ENCODE measurements around the gene OSMR. TPM values are rescaled to one million over a fixed set of nuclear protein-coding genes. Genes with fewer than 3 reads are reported as not detected.

OSMR gene
- total RNA-seq, 6 donors from 2014 or later, result 52.9 to 123 (median 72.2) TPM

GRCh38 chr5:38931731-38932130, 85.9 kb downstream of the OSMR start:
- WGBS, 2 donors, result 74 to 80% methylated on average over 4 of the region's 4 CpGs
- no peaks in the 10 kb centered on the region for H3K4me1 ChIP-seq

DNA sequence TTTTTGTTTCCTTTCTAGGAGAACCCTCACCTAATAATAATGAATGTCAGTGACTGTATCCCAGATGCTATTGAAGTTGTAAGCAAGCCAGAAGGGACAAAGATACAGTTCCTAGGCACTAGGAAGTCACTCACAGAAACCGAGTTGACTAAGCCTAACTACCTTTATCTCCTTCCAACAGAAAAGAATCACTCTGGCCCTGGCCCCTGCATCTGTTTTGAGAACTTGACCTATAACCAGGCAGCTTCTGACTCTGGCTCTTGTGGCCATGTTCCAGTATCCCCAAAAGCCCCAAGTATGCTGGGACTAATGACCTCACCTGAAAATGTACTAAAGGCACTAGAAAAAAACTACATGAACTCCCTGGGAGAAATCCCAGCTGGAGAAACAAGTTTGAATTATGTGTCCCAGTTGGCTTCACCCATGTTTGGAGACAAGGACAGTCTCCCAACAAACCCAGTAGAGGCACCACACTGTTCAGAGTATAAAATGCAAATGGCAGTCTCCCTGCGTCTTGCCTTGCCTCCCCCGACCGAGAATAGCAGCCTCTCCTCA, 87.1 kb downstream of the OSMR start:
- Histone ChIP-seq H3K9me3 (no peaks in the 10 kb centered on the region), H3K4me1 (no peaks in the 10 kb centered on the region), H3K27ac (no peak overlapping the region), H3K27me3 (no peaks in the 10 kb centered on the region), H3K4me3 (no peak overlapping the region), H3K36me3 (peaks cover 14 to 85% (median 34%) of the 10 kb centered on the region in 4 donors)
- ATAC-seq (ENCODE audit: low FRiP score in 2 of 2) (no peak), DNase-seq (no peak)
- 86 to 90% methylated on average over 4 of the region's 4 CpGs for WGBS, 2 donors
- TF ChIP-seq POLR2A (IDR thresholded peaks at IDR 0.05) (no peak), POLR2AphosphoS5 (IDR thresholded peaks at IDR 0.05) (no peak), EP300 (IDR thresholded peaks at IDR 0.05) (no peak)
- TF ChIP-seq, protein P1, sequence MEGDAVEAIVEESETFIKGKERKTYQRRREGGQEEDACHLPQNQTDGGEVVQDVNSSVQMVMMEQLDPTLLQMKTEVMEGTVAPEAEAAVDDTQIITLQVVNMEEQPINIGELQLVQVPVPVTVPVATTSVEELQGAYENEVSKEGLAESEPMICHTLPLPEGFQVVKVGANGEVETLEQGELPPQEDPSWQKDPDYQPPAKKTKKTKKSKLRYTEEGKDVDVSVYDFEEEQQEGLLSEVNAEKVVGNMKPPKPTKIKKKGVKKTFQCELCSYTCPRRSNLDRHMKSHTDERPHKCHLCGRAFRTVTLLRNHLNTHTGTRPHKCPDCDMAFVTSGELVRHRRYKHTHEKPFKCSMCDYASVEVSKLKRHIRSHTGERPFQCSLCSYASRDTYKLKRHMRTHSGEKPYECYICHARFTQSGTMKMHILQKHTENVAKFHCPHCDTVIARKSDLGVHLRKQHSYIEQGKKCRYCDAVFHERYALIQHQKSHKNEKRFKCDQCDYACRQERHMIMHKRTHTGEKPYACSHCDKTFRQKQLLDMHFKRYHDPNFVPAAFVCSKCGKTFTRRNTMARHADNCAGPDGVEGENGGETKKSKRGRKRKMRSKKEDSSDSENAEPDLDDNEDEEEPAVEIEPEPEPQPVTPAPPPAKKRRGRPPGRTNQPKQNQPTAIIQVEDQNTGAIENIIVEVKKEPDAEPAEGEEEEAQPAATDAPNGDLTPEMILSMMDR (IDR thresholded peaks at IDR 0.05), result no peak

More at GRCh38 chr5:38931731-38932130, 85.9 kb downstream of the OSMR start:
- Histone ChIP-seq H3K27me3 (no peaks in the 10 kb centered on the region), H3K36me3 (peaks cover 14 to 85% (median 37%) of the 10 kb centered on the region in 4 donors), H3K27ac (no peak overlapping the region), H3K9me3 (no peaks in the 10 kb centered on the region), H3K4me3 (no peak overlapping the region)
- no peak for ATAC-seq (ENCODE audit: low FRiP score in 2 of 2)
- TF ChIP-seq, protein P1 (IDR thresholded peaks at IDR 0.05), result no peak
- no peak for TF ChIP-seq POLR2A (IDR thresholded peaks at IDR 0.05)
- TF ChIP-seq POLR2AphosphoS5 (IDR thresholded peaks at IDR 0.05), result no peak
- TF ChIP-seq EP300 (IDR thresholded peaks at IDR 0.05), result no peak
- no peak for DNase-seq

GRCh38 chr5:38935437-38935836, 89.6 kb downstream of the OSMR start:
- H3K36me3 ChIP-seq, result peaks cover 10 to 81% (median 27%) of the 10 kb centered on the region in 4 donors
- H3K4me3 ChIP-seq, result no peak overlapping the region
- ATAC-seq (ENCODE audit: low FRiP score in 2 of 2) (no peak), DNase-seq (no peak)
- TF ChIP-seq POLR2A (IDR thresholded peaks at IDR 0.05) (no peak), POLR2AphosphoS5 (IDR thresholded peaks at IDR 0.05) (no peak)
- no peaks in the 10 kb centered on the region for H3K9me3 ChIP-seq
- WGBS, 2 donors, result 51 to 52% methylated on average over 1 of the region's 1 CpG
- no peaks in the 10 kb centered on the region for H3K4me1 ChIP-seq
- H3K27me3 ChIP-seq, result no peaks in the 10 kb centered on the region
- no peak overlapping the region for H3K27ac ChIP-seq

DNA sequence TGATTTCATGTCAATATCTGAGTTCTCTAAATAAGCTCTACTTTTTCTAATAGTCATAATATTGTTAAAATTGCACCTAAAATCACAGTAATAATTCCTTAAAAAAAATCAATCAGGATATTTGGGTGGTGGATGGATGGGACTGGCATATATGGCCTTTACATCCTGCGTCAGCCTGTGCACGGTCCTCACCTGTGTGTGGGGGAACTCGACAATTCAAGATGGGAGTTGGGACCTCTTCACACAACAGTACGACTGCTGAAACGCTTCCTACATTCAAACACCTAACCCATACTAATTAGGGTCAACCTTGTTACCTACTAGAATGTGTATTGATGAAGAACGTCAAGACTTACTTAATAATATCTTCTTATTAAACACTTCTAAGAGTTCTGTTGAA, 90.5 kb downstream of the OSMR start:
- Histone ChIP-seq H3K36me3 (peaks cover 10 to 85% (median 29%) of the 10 kb centered on the region in 4 donors), H3K27me3 (no peaks in the 10 kb centered on the region), H3K4me3 (no peak overlapping the region), H3K4me1 (no peaks in the 10 kb centered on the region), H3K27ac (no peak overlapping the region), H3K9me3 (no peaks in the 10 kb centered on the region)
- DNase-seq (no peak), ATAC-seq (ENCODE audit: low FRiP score in 2 of 2) (no peak)
- WGBS, 2 donors, result 95 to 96% methylated on average over 6 of the region's 6 CpGs
- TF ChIP-seq POLR2A (IDR thresholded peaks at IDR 0.05) (no peak), POLR2AphosphoS5 (IDR thresholded peaks at IDR 0.05) (no peak), EP300 (IDR thresholded peaks at IDR 0.05) (no peak)
- TF ChIP-seq, protein P1 (IDR thresholded peaks at IDR 0.05), result no peak

GRCh38 chr5:38938424-38938823, 92.6 kb downstream of the OSMR start:
- TF ChIP-seq EP300 (IDR thresholded peaks at IDR 0.05) (no peak), POLR2AphosphoS5 (IDR thresholded peaks at IDR 0.05) (no peak), POLR2A (IDR thresholded peaks at IDR 0.05) (no peak)
- TF ChIP-seq, protein P1 (IDR thresholded peaks at IDR 0.05), result no peak
- WGBS, 2 donors, result 81 to 97% methylated on average over 1 of the region's 1 CpG
- Histone ChIP-seq H3K36me3 (peaks cover 6 to 86% (median 32%) of the 10 kb centered on the region in 4 donors), H3K4me1 (no peaks in the 10 kb centered on the region), H3K4me3 (no peak overlapping the region), H3K27ac (no peak overlapping the region), H3K9me3 (no peaks in the 10 kb centered on the region), H3K27me3 (no peaks in the 10 kb centered on the region)
- ATAC-seq (ENCODE audit: low FRiP score in 2 of 2) (no peak), DNase-seq (no peak)

All from upper lobe of left lung (tissue), 6 donors.